ENCODE data around the gene FAM98C.

FAM98C gene

GRCh38 chr19:38440592-38440991 lies 37.7 kb downstream of the FAM98C start:
- no peak overlapping the region for H3K4me3 ChIP-seq
- no peak overlapping the region for H3K27ac ChIP-seq
- no peak for DNase-seq (ENCODE audit: low spot score)
- no peak for TF ChIP-seq CTCF (IDR thresholded peaks at IDR 0.05)

DNA sequence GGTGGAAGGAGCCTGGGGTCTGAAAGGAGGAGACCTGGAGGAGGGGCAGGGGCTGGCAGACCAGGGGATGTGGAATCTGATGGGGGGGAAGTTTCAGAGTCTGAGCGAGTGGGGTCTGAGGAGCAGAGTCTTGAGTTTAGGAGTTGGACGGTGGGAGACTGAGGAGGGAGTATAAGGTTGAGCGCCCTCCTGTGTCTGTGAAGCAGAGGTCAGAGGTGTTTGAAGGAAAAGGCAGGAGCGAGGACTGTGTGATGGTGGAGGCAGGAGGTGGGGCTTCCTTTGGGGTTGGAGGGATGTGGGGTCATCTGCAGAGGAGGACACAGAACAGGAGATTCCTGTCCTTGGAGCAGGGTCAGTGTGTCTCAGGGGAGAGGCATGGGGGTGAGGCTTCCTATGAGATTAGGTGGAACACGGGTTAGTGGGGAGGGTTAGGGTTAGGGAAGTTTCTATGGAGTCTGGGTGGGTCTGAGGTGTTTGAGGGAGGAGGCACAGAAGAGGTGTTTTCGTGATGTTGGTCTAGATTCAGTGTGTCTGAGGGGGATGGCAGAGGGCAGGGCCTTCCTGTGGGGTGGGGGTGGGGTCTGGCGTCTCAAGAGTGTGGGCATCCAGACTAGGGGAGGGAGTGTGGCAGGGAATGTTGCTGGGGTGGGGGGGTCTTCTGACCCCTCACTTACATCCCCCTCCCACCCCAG lies 38.9 kb downstream of the FAM98C start:
- Histone ChIP-seq H3K4me3 (no peak overlapping the region), H3K27ac (no peak overlapping the region)
- no peak for TF ChIP-seq CTCF (IDR thresholded peaks at IDR 0.05)
- DNase-seq (ENCODE audit: low spot score): no peak

DNA sequence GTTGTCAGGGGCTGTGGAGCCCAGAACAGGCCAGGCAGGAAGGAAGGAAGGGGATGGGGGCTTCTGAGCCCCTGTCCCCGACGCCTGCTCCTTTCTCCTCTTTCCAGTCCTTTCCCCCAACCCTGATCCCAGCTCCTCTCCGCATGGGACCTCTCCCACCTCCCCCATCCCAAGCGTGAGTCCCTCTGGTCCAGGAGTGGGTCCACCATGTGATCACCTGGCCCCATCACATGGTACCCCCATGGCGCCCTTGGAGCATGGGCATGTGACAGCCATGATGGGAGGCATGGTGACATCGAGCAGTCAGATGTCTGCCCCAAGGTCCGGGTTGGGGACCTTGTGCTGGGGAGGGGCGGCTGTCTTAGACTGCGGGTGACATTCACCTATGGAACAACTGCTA lies 39.8 kb downstream of the FAM98C start:
- Histone ChIP-seq H3K4me3 (no peak overlapping the region), H3K27ac (no peak overlapping the region)
- DNase-seq (ENCODE audit: low spot score): no peak
- no peak for TF ChIP-seq CTCF (IDR thresholded peaks at IDR 0.05)

- H3K27ac ChIP-seq: no peak overlapping the region
- no peak for DNase-seq (ENCODE audit: low spot score)
- H3K4me3 ChIP-seq: no peak overlapping the region
- TF ChIP-seq CTCF (IDR thresholded peaks at IDR 0.05): no peak
Measured at GRCh38 chr19:38443458-38443999, 40.6 kb downstream of the FAM98C start.

GRCh38 chr19:38444026-38444425 lies 41.1 kb downstream of the FAM98C start:
- no peak for DNase-seq (ENCODE audit: low spot score)

DNA sequence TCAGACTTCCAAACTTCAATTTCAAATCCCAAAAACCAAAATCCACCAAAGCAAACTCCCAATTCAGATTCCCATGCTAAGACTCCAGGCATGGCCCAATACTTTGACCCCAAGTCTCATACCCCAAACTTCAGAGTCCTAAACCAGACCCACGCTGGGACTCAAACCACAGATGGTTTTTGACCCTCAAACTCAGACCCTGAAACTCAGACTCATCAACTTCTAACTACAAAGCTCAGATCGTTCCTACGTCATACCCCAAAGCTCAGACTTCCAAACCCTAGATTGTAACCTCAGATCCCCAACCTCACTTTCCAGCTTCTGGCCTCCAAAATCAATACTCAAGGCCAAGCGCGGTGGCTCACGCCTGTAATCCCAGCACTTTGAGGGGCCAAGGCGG lies 42.5 kb downstream of the FAM98C start:
- no peak for DNase-seq (ENCODE audit: low spot score)
- H3K27ac ChIP-seq: no peak overlapping the region
- TF ChIP-seq CTCF (IDR thresholded peaks at IDR 0.05): no peak
- no peak overlapping the region for H3K4me3 ChIP-seq

More at GRCh38 chr19:38444026-38444425, 41.1 kb downstream of the FAM98C start:
- TF ChIP-seq CTCF (IDR thresholded peaks at IDR 0.05): no peak
- Histone ChIP-seq H3K4me3 (no peak overlapping the region), H3K27ac (no peak overlapping the region)

DNA sequence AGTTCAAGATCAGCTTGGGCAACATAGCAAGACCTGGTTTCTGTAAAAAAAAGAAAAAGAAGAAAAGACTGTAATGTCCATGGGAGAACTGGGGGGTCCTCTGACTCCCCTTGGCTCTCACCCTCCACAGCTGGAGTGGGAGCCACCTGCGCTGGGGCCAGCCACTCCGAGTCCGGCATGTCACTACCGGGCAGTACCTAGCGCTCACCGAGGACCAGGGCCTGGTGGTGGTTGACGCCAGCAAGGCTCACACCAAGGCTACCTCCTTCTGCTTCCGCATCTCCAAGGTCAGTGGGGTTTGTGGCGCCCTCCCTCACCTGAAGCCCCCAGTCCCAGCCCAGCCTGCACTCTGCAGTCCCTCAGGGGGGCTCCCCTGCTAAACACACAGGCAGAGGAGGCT lies 45.3 kb downstream of the FAM98C start:
- no peak overlapping the region for H3K27ac ChIP-seq
- no peak overlapping the region for H3K4me3 ChIP-seq
- no peak for DNase-seq (ENCODE audit: low spot score)
- TF ChIP-seq CTCF (IDR thresholded peaks at IDR 0.05): no peak
